KOPT-K1 (cell line): Measurements from ENCODE around the gene GNPAT.

ENCODE experiments used
- H3K27ac ChIP-seq: fragments of 200-600 bp; sonication (generic); 2 replicates; pipeline ENCODE4 v1.5.1; 2016; ENCODE audit warnings: antibody characterized with exemption, mild to moderate bottlenecking, low read depth, low read length; ENCODE audit not compliant: poor library complexity, severe bottlenecking
- H3K36me3 ChIP-seq: fragments of 200-600 bp; sonication (generic); 2 replicates; pipeline ENCODE4 v1.5.1; 2017; ENCODE audit warnings: antibody characterized with exemption, mild to moderate bottlenecking, low read length, moderate library complexity; ENCODE audit not compliant: insufficient read depth
- H3K9me3 ChIP-seq: fragments of 200-600 bp; sonication (generic); 2 replicates; pipeline ENCODE4 v1.5.1; 2017; ENCODE audit warnings: antibody characterized with exemption, low read length, mild to moderate bottlenecking; ENCODE audit not compliant: insufficient read depth, poor library complexity, severe bottlenecking

The GNPAT gene

DNA sequence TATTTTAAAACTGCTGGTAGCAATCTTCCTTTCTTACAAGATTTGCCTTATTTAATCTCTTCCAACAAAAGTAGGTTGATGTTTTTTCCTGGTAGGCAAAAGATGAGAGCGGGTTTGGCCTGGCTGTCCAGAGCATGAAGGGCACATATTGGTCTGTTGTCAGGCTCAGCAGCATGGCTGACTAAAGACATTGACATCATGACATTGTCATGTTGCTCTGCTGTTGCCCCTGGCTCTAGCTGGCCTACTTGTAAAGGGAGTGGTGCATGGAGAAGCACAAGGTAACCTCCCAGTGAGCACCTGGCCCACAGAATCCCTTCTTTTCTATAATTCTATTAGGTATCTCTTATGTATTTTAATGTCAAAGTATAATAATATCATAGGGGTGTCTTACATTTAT lies 23.6 kb downstream of the GNPAT start:
- H3K36me3 ChIP-seq: peaks cover 92% of the 10 kb centered on the region
- H3K27ac ChIP-seq: no peak overlapping the region
- H3K9me3 ChIP-seq: no peaks in the 10 kb centered on the region

DNA sequence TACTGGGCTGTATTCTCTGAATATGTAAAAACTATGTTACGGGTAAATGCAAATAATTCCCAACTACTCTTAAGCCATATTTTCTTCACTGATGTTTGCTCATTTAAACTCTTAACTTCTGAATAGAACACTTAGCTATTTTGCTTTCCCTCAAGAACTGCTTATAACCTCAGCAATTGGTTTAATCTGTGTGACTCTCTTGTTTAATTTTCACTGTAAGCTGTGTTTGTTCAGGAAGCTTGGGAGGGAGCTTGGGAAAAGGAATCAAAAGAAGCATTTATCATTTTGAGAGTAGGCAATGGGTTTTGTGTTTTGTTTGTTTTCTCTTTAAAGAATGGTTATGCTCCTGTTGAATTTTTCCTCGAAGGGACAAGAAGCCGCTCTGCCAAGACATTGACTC lies 24.4 kb downstream of the GNPAT start:
- Histone ChIP-seq H3K36me3 (peaks cover 92% of the 10 kb centered on the region), H3K9me3 (no peaks in the 10 kb centered on the region), H3K27ac (no peak overlapping the region)

DNA sequence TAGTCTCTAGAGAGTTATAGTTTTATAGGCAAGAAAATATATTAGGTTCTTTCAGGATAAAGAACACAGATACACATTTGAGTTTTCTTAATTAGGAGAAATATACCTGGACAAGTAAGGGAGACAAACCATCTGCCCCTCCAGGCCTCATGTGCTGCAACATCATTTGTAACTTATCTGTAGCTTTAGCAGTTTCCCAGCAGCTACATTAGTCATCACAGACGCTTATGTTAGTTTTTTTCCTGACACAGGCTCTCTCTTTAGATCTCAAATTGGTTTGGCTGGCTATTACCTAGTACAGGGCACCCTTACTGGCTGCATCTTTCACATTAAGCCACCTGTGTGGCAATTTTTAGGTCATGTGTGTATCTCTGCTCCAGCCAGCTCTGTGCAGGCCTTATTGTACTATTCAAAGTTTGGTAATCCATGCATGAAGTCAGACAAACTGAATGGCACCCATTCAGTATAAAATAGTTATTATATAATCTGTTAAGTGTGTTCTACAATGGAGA lies 25.9 kb downstream of the GNPAT start:
- peaks cover 92% of the 10 kb centered on the region for H3K36me3 ChIP-seq
- no peaks in the 10 kb centered on the region for H3K9me3 ChIP-seq
- no peak overlapping the region for H3K27ac ChIP-seq

DNA sequence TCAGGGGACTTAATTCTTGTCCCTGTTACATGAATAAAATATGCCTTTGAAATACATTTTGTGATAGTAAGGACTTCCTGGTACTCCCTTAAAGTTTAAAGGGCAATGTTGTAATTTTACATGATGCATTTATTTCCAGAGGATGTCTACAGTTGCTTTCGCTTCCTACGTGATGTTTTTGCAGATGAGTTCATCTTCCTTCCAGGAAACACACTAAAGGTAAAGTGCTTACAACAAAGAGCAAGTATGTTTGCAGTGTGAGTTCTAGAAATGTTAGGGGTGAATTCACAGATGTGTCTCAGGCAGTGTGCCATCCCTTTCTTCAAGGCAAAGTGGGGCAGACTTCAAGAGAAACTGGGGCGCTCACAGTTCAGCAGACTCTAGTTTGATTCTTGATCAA lies 31.2 kb downstream of the GNPAT start:
- no peaks in the 10 kb centered on the region for H3K9me3 ChIP-seq
- H3K36me3 ChIP-seq: peaks cover 88% of the 10 kb centered on the region
- no peak overlapping the region for H3K27ac ChIP-seq

DNA sequence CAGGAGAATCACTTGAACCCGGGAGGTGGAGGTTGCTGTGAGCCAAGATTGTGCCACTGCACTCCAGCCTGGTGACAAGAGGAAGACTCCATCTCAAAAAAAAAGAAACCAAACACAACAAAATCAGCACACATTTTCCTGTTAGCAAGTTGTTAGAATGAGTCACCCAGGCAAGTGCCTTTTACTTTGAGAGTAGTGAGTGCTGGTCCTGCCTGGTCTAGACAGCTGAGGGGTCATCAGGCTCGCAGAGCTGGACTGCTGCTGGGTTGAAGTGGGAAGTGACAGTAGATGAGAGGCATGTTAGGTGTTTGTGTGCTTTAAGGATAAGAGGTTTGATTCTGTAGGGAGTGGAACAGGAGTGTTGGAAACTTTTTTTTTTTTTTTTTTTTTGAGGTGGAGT lies 31.9 kb downstream of the GNPAT start:
- H3K27ac ChIP-seq: no peak overlapping the region
- H3K36me3 ChIP-seq: peaks cover 88% of the 10 kb centered on the region
- no peaks in the 10 kb centered on the region for H3K9me3 ChIP-seq

DNA sequence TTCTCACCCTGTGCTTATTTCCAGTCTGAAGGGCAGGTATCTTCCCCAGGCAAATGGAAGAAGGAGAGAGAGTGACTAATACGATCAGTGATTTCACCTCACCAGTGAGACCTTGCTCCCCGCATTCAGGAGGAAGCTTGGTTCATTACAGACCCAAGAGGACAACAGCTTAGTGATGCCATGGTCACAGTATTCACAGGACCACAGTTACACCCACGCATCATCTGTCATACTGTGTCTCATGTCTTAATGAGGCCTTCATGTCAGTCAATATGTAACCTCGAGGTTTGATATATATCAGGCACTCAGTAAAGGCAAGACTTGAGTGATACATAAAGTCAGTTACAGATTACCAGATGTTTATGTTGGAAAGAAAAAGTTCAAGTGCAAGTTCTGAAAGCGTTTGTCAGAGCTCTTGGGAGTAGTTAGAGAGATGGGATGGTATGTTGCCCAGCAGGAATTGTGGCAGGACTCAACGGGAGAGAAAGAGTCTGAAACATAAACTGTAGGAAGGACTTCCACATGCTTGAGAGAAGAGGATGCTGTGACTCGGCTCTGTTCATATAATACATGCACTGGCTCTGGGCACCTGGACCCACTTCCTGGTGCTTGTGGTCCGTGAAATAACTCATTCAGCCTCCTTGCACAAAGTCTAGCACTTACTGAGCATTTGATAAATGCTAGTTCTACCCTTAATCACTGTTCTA lies 33.3 kb downstream of the GNPAT start:
- Histone ChIP-seq H3K27ac (no peak overlapping the region), H3K9me3 (no peaks in the 10 kb centered on the region), H3K36me3 (peaks cover 86% of the 10 kb centered on the region)

DNA sequence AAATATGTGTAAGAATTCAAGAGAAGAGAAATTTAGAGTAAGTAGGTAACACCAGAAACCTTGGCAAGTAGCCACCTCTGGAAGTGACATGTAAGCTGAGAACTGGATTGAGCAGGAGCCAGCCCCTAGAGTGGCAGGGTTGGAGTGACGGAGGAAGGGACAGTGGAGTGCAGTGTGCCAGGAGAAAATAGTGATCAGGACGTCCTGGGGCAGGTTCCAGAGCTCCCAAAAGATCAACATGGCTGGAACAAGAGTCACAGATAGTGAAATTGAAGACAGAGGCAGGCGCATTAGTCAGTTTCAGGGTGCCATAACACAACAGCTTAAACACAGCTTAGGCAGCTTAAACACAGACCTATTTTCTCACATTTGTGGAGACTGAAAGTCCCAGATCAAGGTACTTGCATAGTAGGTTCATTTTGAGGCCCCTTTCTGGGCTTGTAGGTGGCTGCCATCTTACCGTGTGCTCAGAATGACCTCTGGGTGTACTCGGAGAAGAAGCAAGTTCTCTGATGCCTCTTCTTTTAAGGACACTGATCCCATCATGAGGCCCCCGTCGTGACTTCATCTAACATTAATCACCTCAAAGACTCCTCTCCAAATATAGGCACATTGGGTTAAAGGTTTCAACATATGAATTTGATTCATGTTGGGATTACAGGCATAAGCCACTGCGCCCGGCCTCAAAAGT lies 37.2 kb downstream of the GNPAT start:
- Histone ChIP-seq H3K36me3 (peaks cover 48% of the 10 kb centered on the region), H3K9me3 (no peaks in the 10 kb centered on the region), H3K27ac (no peak overlapping the region)

DNA sequence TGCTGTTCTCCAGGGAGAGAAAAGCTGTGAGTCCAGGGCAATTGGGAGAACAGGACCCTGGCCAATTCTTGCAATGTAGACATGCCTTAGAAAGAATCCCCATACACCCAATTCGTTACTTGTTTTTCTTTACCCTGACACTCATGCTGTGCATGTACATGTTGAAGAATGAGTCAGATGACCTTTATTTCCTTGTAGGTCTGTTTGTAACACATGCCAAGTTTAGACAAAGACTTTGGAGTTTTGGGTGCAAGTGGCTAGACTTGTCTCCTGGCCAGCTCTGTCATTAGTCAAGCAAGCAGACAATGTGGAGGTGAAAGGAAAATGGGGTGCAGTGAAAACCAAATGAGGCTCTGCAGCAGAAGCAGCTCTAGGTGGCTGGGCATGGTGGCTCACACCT lies 38.1 kb downstream of the GNPAT start:
- H3K36me3 ChIP-seq: peaks cover 41% of the 10 kb centered on the region
- no peak overlapping the region for H3K27ac ChIP-seq
- H3K9me3 ChIP-seq: no peaks in the 10 kb centered on the region

DNA sequence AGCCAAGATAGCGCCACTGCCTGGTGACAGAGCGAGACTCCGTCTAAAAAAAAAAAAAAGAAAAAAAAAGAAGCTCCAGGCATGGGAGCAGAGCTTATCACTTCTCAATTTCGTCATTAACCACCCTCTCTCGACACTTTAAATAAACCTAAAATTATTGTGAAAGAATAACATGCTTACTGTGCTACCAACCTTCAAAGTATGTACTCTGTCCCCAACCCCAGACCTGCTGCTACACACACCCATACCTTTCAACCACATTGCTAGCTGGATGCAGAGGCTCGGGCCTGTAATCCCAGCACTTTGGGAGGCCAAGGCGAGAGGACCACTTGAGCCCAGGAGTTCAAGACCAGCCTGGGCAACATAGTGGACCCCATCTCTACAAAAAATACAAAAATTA lies 38.7 kb downstream of the GNPAT start:
- Histone ChIP-seq H3K27ac (no peak overlapping the region), H3K36me3 (peaks cover 35% of the 10 kb centered on the region), H3K9me3 (no peaks in the 10 kb centered on the region)

DNA sequence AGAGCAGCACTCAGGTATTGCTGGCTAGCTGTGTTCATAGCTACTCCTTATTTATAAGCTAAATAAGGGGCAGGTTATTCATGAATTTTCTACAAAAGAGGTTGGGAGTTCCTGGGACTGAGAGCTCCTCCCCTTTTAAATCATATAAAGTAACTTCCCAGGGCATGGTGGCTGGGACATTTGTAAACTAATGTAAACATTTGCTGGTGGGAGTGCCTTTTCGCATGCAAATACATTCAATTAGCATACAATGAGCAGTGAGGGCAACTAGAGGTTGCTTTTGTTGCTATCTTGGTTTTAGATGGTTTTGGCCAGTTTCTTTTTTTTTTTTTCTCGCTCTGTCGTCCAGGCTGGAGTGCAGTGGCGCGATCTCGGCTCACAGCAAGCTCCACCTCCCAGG lies 43.4 kb downstream of the GNPAT start:
- Histone ChIP-seq H3K27ac (no peak overlapping the region), H3K9me3 (no peaks in the 10 kb centered on the region)

DNA sequence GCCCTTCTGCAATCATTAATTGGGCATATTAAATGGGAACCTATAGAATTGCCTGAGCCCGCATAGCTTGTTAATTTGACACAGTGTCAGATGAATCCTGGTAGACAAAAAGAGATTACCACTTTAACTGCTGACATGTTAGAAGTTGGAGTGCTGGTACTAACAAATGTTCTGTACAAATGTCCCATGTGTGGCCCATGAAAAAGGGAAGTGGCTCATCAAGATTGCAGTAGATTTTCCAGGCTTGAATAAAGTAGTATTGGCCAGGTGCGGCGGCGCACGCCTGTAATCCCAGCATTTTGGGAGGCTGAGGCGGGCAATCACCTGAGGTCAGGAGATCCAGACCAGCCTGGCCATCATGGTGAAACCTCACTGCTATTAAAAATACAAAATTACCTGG lies 45.6 kb downstream of the GNPAT start:
- H3K36me3 ChIP-seq: no peaks in the 10 kb centered on the region
- no peaks in the 10 kb centered on the region for H3K9me3 ChIP-seq
- no peak overlapping the region for H3K27ac ChIP-seq

More for the DNA sequence above, 43.4 kb downstream of the GNPAT start:
- no peaks in the 10 kb centered on the region for H3K36me3 ChIP-seq

DNA sequence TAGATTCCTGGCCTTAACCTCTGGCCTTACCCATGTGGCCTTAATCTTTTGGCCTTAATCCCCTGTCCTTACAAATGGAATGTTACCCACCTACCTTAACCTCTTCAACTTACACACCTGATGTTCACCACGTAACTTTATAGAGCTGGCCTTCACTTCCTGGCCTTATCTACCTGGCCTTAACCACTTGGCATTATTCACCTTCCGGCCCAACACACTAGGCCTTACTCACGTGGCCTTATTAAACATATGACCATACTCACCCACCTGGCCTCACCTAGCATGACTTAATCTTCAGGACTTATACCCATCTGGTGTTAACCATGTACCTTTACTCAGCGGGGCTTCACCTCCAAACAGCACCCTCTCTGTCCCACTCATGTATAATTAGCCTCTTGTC lies 54.9 kb downstream of the GNPAT start:
- Histone ChIP-seq H3K9me3 (no peaks in the 10 kb centered on the region), H3K36me3 (no peaks in the 10 kb centered on the region), H3K27ac (no peak overlapping the region)

DNA sequence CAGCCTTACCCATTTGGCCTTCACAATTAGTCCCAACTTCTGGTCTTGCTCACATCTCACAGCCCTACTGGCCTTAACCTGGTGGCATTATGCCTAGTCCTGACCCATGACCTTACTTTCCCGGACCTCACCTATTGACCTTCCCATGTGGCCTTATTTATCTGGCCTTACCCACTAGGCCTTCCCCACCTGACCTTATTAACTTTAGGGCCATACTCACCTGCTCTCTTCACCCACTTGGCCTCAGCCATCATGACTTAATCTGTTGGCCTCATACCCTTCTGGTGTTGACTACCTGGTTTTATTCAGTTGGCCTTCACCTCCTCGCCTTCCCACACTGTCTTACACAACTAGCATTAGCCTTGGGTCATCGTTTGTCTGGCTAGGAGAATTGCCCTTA lies 61.0 kb downstream of the GNPAT start:
- Histone ChIP-seq H3K36me3 (no peaks in the 10 kb centered on the region), H3K9me3 (no peaks in the 10 kb centered on the region), H3K27ac (no peak overlapping the region)

DNA sequence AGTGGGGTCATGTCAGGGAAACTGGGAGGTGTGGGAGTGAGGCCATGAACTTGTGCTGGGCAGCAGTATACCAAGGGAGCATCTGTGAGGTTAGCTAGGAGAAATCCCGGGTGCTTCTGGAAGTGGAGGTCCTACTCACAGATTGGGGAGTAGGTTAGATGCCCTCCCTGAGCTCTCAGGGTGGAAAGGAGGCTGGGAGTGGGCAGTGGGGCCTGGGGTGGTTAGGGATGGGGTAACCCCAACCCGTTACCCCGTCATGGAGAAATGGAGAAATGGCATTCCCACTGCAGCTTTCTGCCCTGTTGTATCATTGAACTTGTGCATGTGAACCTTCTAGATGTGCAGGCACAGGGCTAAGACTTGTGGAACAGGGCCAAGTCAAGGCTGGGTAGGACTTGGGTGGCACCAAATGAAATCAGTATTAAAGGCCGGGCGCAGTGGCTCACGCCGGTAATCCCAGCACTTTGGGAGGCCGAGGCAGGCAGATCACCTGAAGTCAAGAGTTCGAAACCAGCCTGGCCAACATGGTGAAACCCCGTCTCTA lies 69.5 kb downstream of the GNPAT start:
- no peaks in the 10 kb centered on the region for H3K9me3 ChIP-seq
- no peak overlapping the region for H3K27ac ChIP-seq
- H3K36me3 ChIP-seq: no peaks in the 10 kb centered on the region

DNA sequence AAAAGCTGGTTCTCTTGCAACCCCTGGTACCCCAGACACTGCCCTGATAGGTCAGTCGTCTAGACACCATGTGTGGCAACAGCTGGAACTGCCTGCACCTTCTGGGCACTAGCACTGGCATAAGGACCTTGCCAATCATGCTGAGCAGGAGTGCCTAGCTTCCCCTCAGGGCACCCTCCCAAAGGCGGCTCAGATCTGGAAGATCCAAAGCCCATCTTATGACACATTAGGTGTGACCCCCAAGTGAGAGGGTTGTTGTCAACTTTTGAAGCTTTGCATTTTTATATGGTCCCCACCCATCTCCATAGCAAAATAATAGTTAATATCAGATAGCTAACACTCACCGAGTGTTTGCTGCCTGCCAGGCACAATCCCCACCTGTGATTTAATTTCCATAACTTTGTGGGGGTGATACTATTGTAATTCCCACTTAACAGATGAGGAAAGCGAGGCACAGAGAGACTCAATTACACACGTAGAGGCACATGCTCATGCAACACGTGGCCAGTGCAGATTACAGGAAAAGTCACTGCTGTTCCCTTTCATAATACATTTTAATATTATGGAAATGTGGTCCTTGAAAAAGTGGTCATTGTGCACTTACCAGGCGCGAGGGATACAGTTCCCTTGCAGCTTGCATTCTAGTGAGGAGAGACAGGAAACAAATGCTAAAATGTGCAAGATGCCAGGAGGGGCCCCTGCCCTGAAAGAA lies 70.9 kb downstream of the GNPAT start:
- no peaks in the 10 kb centered on the region for H3K9me3 ChIP-seq
- no peaks in the 10 kb centered on the region for H3K36me3 ChIP-seq
- H3K27ac ChIP-seq: no peak overlapping the region
